Gastroesophageal sphincter (tissue), 4 donors: Measurements from ENCODE around the gene CCNC. TPM values are rescaled to one million over a fixed set of nuclear protein-coding genes. Genes with fewer than 3 reads are reported as not detected.

Source experiments
- ATAC-seq: fragments of 150-250 bp; one replicate; pipeline ENCODE4 v1.9.1; 2016; ENCODE audit warnings: mild to moderate bottlenecking, moderate library complexity
- H3K27ac ChIP-seq, 4 donors: fragments of 200-600 bp; sonication (generic) in 3 of 4; 1 replicate in 3 of 4; 2 replicates in 1 of 4; pipeline ENCODE4 v1.5.1; 2016 to 2019
- H3K27me3 ChIP-seq: fragments of 200-600 bp; sonication (generic); one replicate; pipeline ENCODE4 v1.5.1; 2019
- H3K36me3 ChIP-seq, 2 donors: fragments of 200-600 bp; sonication (generic); one replicate each; pipeline ENCODE4 v1.5.1; 2019; ENCODE audit warnings: control low read depth in 1 of 2
- H3K4me1 ChIP-seq, 3 donors: fragments of 200-600 bp; sonication (generic); 1 replicate in 2 of 3; 2 replicates in 1 of 3; pipeline ENCODE4 v1.5.1; 2016 to 2019; ENCODE audit warnings: control low read depth in 2 of 3
- H3K4me3 ChIP-seq, 2 donors: fragments of 200-600 bp; sonication (generic); one replicate each; pipeline ENCODE4 v1.5.1; 2019; ENCODE audit warnings: mild to moderate bottlenecking in 1 of 2, moderate library complexity in 1 of 2
- H3K9me3 ChIP-seq, 3 donors: fragments of 200-600 bp; sonication (generic); one replicate each; pipeline ENCODE4 v1.5.1; 2017 to 2019; ENCODE audit warnings: control low read depth in 2 of 3
- CTCF ChIP-seq, 4 experiments: fragments of 200-600 bp in 2 of 4; fragments of 450-650 bp in 2 of 4; sonication (generic) in 1 of 4; IDR thresholded peaks; one replicate each; pipeline ENCODE4 v1.5.1; 2017 to 2019; ENCODE audit warnings: antibody characterized with exemption in 4 of 4, mild to moderate bottlenecking in 2 of 4, moderate library complexity in 2 of 4
- EP300 ChIP-seq: sonication (generic); formaldehyde crosslinking; IDR thresholded peaks from one replicate; pipeline ENCODE4 v1.6.1; 2017; ENCODE audit warnings: antibody characterized with exemption, mild to moderate bottlenecking
- POLR2A ChIP-seq, 2 donors: fragments of 450-650 bp; IDR thresholded peaks; one replicate each; pipeline ENCODE4 v1.6.1; 2017; ENCODE audit warnings: antibody characterized with exemption in 2 of 2, mild to moderate bottlenecking in 2 of 2, moderate library complexity in 1 of 2
- POLR2AphosphoS5 ChIP-seq: sonication (generic); formaldehyde crosslinking; IDR thresholded peaks from one replicate; pipeline ENCODE4 v1.6.1; 2017; ENCODE audit warnings: antibody characterized with exemption
- WGBS, 2 donors: methylation state at CpG; one replicate each; pipeline ENCODE4 v1.1.5; 2018; ENCODE audit warnings: low coverage in 1 of 2; 5-methylcytosine and 5-hydroxymethylcytosine counted together
- total RNA-seq, 4 donors: library from RNA; depleted of rRNA; stranded (reverse); fragments of >200 nt; gene quantifications; one replicate each; pipeline ENCODE4 v1.1.0, GENCODE V29; 2016

The CCNC gene
- total RNA-seq, 4 donors from 2014 or later: 31.6 to 66.2 (median 40.4) TPM

GRCh38 chr6:99589907-99590493 lies 21.5 kb upstream of the CCNC start:
- H3K27ac ChIP-seq: no peak overlapping the region
- WGBS, 2 donors: 43 to 46% methylated on average over 5 to 8 of the region's 10 CpGs
- H3K9me3 ChIP-seq: peaks cover 0 to 8% (median 0%) of the 10 kb centered on the region in 3 donors
- TF ChIP-seq CTCF (IDR thresholded peaks at IDR 0.05) (no peak), POLR2AphosphoS5 (no peak), POLR2A (IDR thresholded peaks at IDR 0.05) (no peak), EP300 (no peak)
- H3K36me3 ChIP-seq: no peaks in the 10 kb centered on the region
- peaks cover 76% of the 10 kb centered on the region for H3K27me3 ChIP-seq
- H3K4me3 ChIP-seq: no peak overlapping the region
- H3K4me1 ChIP-seq: peaks cover 0 to 27% (median 24%) of the 10 kb centered on the region in 3 donors
- ATAC-seq: no peak

- Histone ChIP-seq H3K4me1 (peaks cover 0 to 27% (median 24%) of the 10 kb centered on the region in 3 donors), H3K9me3 (peaks cover 0 to 1% (median 0%) of the 10 kb centered on the region in 3 donors), H3K27ac (no peak overlapping the region), H3K4me3 (peak overlapping the region; percentile 26 to 57), H3K36me3 (no peaks in the 10 kb centered on the region), H3K27me3 (peaks cover 69% of the 10 kb centered on the region)
- WGBS, 2 donors: 20% methylated on average over 1 of the region's 21 CpGs; no CpG with 5 or more reads in 1 of the 2 donors
- peak; percentile 25 for ATAC-seq
- no peak for TF ChIP-seq POLR2AphosphoS5
- TF ChIP-seq CTCF (IDR thresholded peaks at IDR 0.05): no peak
- no peak for TF ChIP-seq EP300
- TF ChIP-seq POLR2A (IDR thresholded peaks at IDR 0.05): no peak
These were observed 20.8 kb upstream of the CCNC start for GRCh38 chr6:99589290-99589672.

GRCh38 chr6:99588618-99589289 lies 20.3 kb upstream of the CCNC start:
- TF ChIP-seq CTCF (IDR thresholded peaks at IDR 0.05) (peak in 3 of 4 experiments; percentile 21 to 67 (median 42)), POLR2A (IDR thresholded peaks at IDR 0.05) (no peak)
- Histone ChIP-seq H3K27ac (no peak overlapping the region), H3K27me3 (peaks cover 64% of the 10 kb centered on the region), H3K4me1 (peaks cover 0 to 27% (median 24%) of the 10 kb centered on the region in 3 donors), H3K4me3 (peak overlapping the region; percentile 26 to 57), H3K9me3 (no peaks in the 10 kb centered on the region), H3K36me3 (no peaks in the 10 kb centered on the region)
- WGBS, 2 donors: 0 to 6% methylated on average over 2 of the region's 52 CpGs
- peak; percentile 79 for ATAC-seq

- WGBS, 2 donors: 67 to 87% methylated on average over 1 to 4 of the region's 4 CpGs
- Histone ChIP-seq H3K27me3 (peaks cover 55% of the 10 kb centered on the region), H3K9me3 (no peaks in the 10 kb centered on the region), H3K4me1 (peaks cover 0 to 27% (median 24%) of the 10 kb centered on the region in 3 donors), H3K4me3 (no peak overlapping the region), H3K36me3 (no peaks in the 10 kb centered on the region), H3K27ac (no peak overlapping the region)
- TF ChIP-seq POLR2A (IDR thresholded peaks at IDR 0.05) (no peak), POLR2AphosphoS5 (no peak), CTCF (IDR thresholded peaks at IDR 0.05) (no peak), EP300 (no peak)
- no peak for ATAC-seq
These were observed 19.3 kb upstream of the CCNC start for GRCh38 chr6:99587792-99588191.

- Histone ChIP-seq H3K4me1 (no peaks in the 10 kb centered on the region), H3K27ac (no peak overlapping the region), H3K4me3 (no peak overlapping the region), H3K27me3 (peaks cover 12% of the 10 kb centered on the region), H3K36me3 (peaks cover 0 to 8% of the 10 kb centered on the region in 2 donors), H3K9me3 (no peaks in the 10 kb centered on the region)
- WGBS, 2 donors: 83 to 86% methylated on average over 1 to 3 of the region's 4 CpGs
- no peak for ATAC-seq
- TF ChIP-seq POLR2A (IDR thresholded peaks at IDR 0.05) (no peak), POLR2AphosphoS5 (no peak), CTCF (IDR thresholded peaks at IDR 0.05) (no peak), EP300 (no peak)
These were observed 11.3 kb upstream of the CCNC start for GRCh38 chr6:99579781-99580180.
